ENCODE results near the gene ITGB8. TPM values are rescaled to one million over a fixed set of nuclear protein-coding genes. Genes with fewer than 3 reads are reported as not detected.

The ITGB8 gene
- total RNA-seq, 2 experiments from 2014 or later: not detected

- ATAC-seq (ENCODE audit: low read depth) (no peak), DNase-seq (no peak)
- H3K27ac Mint-ChIP-seq: no peak overlapping the region
- no peak overlapping the region for H3K4me3 Mint-ChIP-seq
- no peaks in the 10 kb centered on the region for H3K4me1 Mint-ChIP-seq
- no peaks in the 10 kb centered on the region for H3K9me3 Mint-ChIP-seq
- no peaks in the 10 kb centered on the region for H3K36me3 Mint-ChIP-seq
- POLR2A ChIA-PET: no interaction called here
- H3K27me3 Mint-ChIP-seq: peaks cover 10% of the 10 kb centered on the region
Observed at GRCh38 chr7:20314198-20314597, 16.5 kb upstream of the ITGB8 start.

GRCh38 chr7:20316706-20317105 is 14.0 kb upstream of the ITGB8 start:
- Mint-ChIP-seq H3K27me3 (peaks cover 12% of the 10 kb centered on the region), H3K9me3 (no peaks in the 10 kb centered on the region), H3K27ac (no peak overlapping the region), H3K4me3 (no peak overlapping the region), H3K36me3 (no peaks in the 10 kb centered on the region), H3K4me1 (no peaks in the 10 kb centered on the region)
- no peak for ATAC-seq (ENCODE audit: low read depth)
- no peak for DNase-seq
- POLR2A ChIA-PET: no interaction called here

- ATAC-seq (ENCODE audit: low read depth) (no peak), DNase-seq (no peak)
- Mint-ChIP-seq H3K27ac (no peak overlapping the region), H3K27me3 (peaks cover 12% of the 10 kb centered on the region), H3K4me3 (no peak overlapping the region), H3K9me3 (no peaks in the 10 kb centered on the region), H3K4me1 (no peaks in the 10 kb centered on the region), H3K36me3 (no peaks in the 10 kb centered on the region)
- POLR2A ChIA-PET: no interaction called here
Observed at GRCh38 chr7:20317413-20317812, 13.3 kb upstream of the ITGB8 start.

GRCh38 chr7:20318933-20319332 is 11.8 kb upstream of the ITGB8 start:
- POLR2A ChIA-PET: no interaction called here
- Mint-ChIP-seq H3K36me3 (no peaks in the 10 kb centered on the region), H3K9me3 (no peaks in the 10 kb centered on the region), H3K27me3 (peaks cover 7% of the 10 kb centered on the region), H3K4me3 (no peak overlapping the region), H3K4me1 (no peaks in the 10 kb centered on the region), H3K27ac (no peak overlapping the region)
- ATAC-seq (ENCODE audit: low read depth) (no peak), DNase-seq (no peak)

GRCh38 chr7:20320322-20320721 is 10.4 kb upstream of the ITGB8 start:
- no peak overlapping the region for H3K4me3 Mint-ChIP-seq
- H3K4me1 Mint-ChIP-seq: no peaks in the 10 kb centered on the region
- no peaks in the 10 kb centered on the region for H3K9me3 Mint-ChIP-seq
- ATAC-seq (ENCODE audit: low read depth) (no peak), DNase-seq (no peak)
- no peaks in the 10 kb centered on the region for H3K36me3 Mint-ChIP-seq
- H3K27ac Mint-ChIP-seq: no peak overlapping the region
- H3K27me3 Mint-ChIP-seq: peaks cover 12% of the 10 kb centered on the region
- POLR2A ChIA-PET: no interaction called here

- Mint-ChIP-seq H3K27me3 (peaks cover 9% of the 10 kb centered on the region), H3K4me1 (no peaks in the 10 kb centered on the region), H3K36me3 (no peaks in the 10 kb centered on the region), H3K9me3 (no peaks in the 10 kb centered on the region), H3K27ac (no peak overlapping the region), H3K4me3 (no peak overlapping the region)
- no peak for DNase-seq
- ATAC-seq (ENCODE audit: low read depth): no peak
- POLR2A ChIA-PET: no interaction called here
Observed at GRCh38 chr7:20320786-20321185, 9.9 kb upstream of the ITGB8 start.

- H3K27me3 Mint-ChIP-seq: peaks cover 30% of the 10 kb centered on the region
- no peaks in the 10 kb centered on the region for H3K9me3 Mint-ChIP-seq
- no peak overlapping the region for H3K27ac Mint-ChIP-seq
- ATAC-seq (ENCODE audit: low read depth) (no peak), DNase-seq (no peak)
- no peaks in the 10 kb centered on the region for H3K36me3 Mint-ChIP-seq
- H3K4me1 Mint-ChIP-seq: no peaks in the 10 kb centered on the region
- POLR2A ChIA-PET: no interaction called here
- H3K4me3 Mint-ChIP-seq: no peak overlapping the region
Observed at GRCh38 chr7:20323595-20323994, 7.1 kb upstream of the ITGB8 start.

GRCh38 chr7:20326342-20326741 is 4.4 kb upstream of the ITGB8 start:
- Mint-ChIP-seq H3K36me3 (no peaks in the 10 kb centered on the region), H3K27ac (no peak overlapping the region), H3K27me3 (peaks cover 50% of the 10 kb centered on the region), H3K4me1 (peaks cover 15% of the 10 kb centered on the region), H3K4me3 (no peak overlapping the region), H3K9me3 (no peaks in the 10 kb centered on the region)
- ATAC-seq (ENCODE audit: low read depth) (no peak), DNase-seq (no peak)
- POLR2A ChIA-PET: no interaction called here

- H3K4me3 Mint-ChIP-seq: no peak overlapping the region
- H3K4me1 Mint-ChIP-seq: peaks cover 18% of the 10 kb centered on the region
Observed at GRCh38 chr7:20327055-20327454, 3.6 kb upstream of the ITGB8 start.

GRCh38 chr7:20328027-20328426 is 2.7 kb upstream of the ITGB8 start:
- no peaks in the 10 kb centered on the region for H3K36me3 Mint-ChIP-seq
- no peak overlapping the region for H3K4me3 Mint-ChIP-seq
- no peaks in the 10 kb centered on the region for H3K9me3 Mint-ChIP-seq
- ATAC-seq (ENCODE audit: low read depth) (no peak), DNase-seq (no peak)
- H3K27ac Mint-ChIP-seq: no peak overlapping the region
- POLR2A ChIA-PET: no interaction called here
- peaks cover 63% of the 10 kb centered on the region for H3K27me3 Mint-ChIP-seq
- peaks cover 18% of the 10 kb centered on the region for H3K4me1 Mint-ChIP-seq

More at GRCh38 chr7:20327055-20327454, 3.6 kb upstream of the ITGB8 start:
- DNase-seq (no peak), ATAC-seq (ENCODE audit: low read depth) (no peak)
- no peaks in the 10 kb centered on the region for H3K36me3 Mint-ChIP-seq
- POLR2A ChIA-PET: no interaction called here
- no peaks in the 10 kb centered on the region for H3K9me3 Mint-ChIP-seq
- no peak overlapping the region for H3K27ac Mint-ChIP-seq
- H3K27me3 Mint-ChIP-seq: peaks cover 54% of the 10 kb centered on the region

- H3K4me3 Mint-ChIP-seq: no peak overlapping the region
- no peak for ATAC-seq (ENCODE audit: low read depth)
- POLR2A ChIA-PET: no interaction called here
Observed at GRCh38 chr7:20328692-20329091, 2.0 kb upstream of the ITGB8 start.

GRCh38 chr7:20329389-20330238 is 1.1 kb upstream of the ITGB8 start:
- DNase-seq (peak; percentile 30), ATAC-seq (ENCODE audit: low read depth) (peak; percentile 25)
- Mint-ChIP-seq H3K4me3 (peak overlapping the region; percentile 87), H3K27ac (no peak overlapping the region), H3K4me1 (peaks cover 18% of the 10 kb centered on the region), H3K36me3 (no peaks in the 10 kb centered on the region), H3K9me3 (no peaks in the 10 kb centered on the region), H3K27me3 (peaks cover 70% of the 10 kb centered on the region)
- POLR2A ChIA-PET: no interaction called here

More at GRCh38 chr7:20328692-20329091, 2.0 kb upstream of the ITGB8 start:
- H3K4me1 Mint-ChIP-seq: peaks cover 18% of the 10 kb centered on the region
- no peaks in the 10 kb centered on the region for H3K36me3 Mint-ChIP-seq
- H3K27ac Mint-ChIP-seq: no peak overlapping the region
- no peak for DNase-seq
- no peaks in the 10 kb centered on the region for H3K9me3 Mint-ChIP-seq
- peaks cover 66% of the 10 kb centered on the region for H3K27me3 Mint-ChIP-seq

- ATAC-seq (ENCODE audit: low read depth): peak; percentile 48
- H3K27ac Mint-ChIP-seq: no peak overlapping the region
- H3K36me3 Mint-ChIP-seq: no peaks in the 10 kb centered on the region
- POLR2A ChIA-PET: no interaction called here
- DNase-seq: peak; percentile 56
- peaks cover 68% of the 10 kb centered on the region for H3K27me3 Mint-ChIP-seq
- H3K4me3 Mint-ChIP-seq: peak overlapping the region; percentile 87
- H3K4me1 Mint-ChIP-seq: peaks cover 18% of the 10 kb centered on the region
- no peaks in the 10 kb centered on the region for H3K9me3 Mint-ChIP-seq
Observed at GRCh38 chr7:20330928-20331909, 519 bp downstream of the ITGB8 start.
